Measurements from ENCODE around the gene KIF13A. TPM values are rescaled to one million over a fixed set of nuclear protein-coding genes. Genes with fewer than 3 reads are reported as not detected.

The KIF13A gene
- total and polyA plus RNA-seq, 9 of the 15 experiments (the other 6 are each of a cell fraction or from before 2014, with no cell fraction given) = 3.6 to 44.3 (median 29.7) TPM

- no peak overlapping the region for H3K4me2 ChIP-seq (ENCODE audit: insufficient read depth, low read length)
- peaks cover 9% of the 10 kb centered on the region; the same call in 1 of the 3 replicates for H3K36me3 ChIP-seq (ENCODE audit: control insufficient read depth, insufficient read depth, low read length)
- TF ChIP-seq ZKSCAN1 (IDR thresholded peaks at IDR 0.05; ENCODE audit: low read depth, low read length) = no peak
- TF ChIP-seq MBD1 (CRISPR knock-in tag; IDR thresholded peaks at IDR 0.05) = no peak
- TF ChIP-seq NRF1 (conservative IDR thresholded peaks at IDR 0.05 in 1 of 2, IDR thresholded peaks at IDR 0.05 in 1 of 2) = no peak
- no peak for TF ChIP-seq SLC30A9 (CRISPR knock-in tag; IDR thresholded peaks at IDR 0.05)
- no peak for TF ChIP-seq HES1 (IDR thresholded peaks at IDR 0.05; ENCODE audit: low read depth)
- no peak for TF ChIP-seq ATF7 (IDR thresholded peaks at IDR 0.05)
- no peak for TF ChIP-seq DLX4 (CRISPR knock-in tag; IDR thresholded peaks at IDR 0.05)
- TF ChIP-seq ATF6 (CRISPR knock-in tag; IDR thresholded peaks at IDR 0.05) = no peak
- no peak for TF ChIP-seq TAF1 (IDR thresholded peaks at IDR 0.05; ENCODE audit: control insufficient read depth, extremely low read depth, insufficient read depth, low read length, severe bottlenecking)
- no peak for TF ChIP-seq ZFP1 (CRISPR knock-in tag; IDR thresholded peaks at IDR 0.05)
- TF ChIP-seq NFIC (IDR thresholded peaks at IDR 0.05) = no peak
- TF ChIP-seq SMC3 (conservative IDR thresholded peaks at IDR 0.05; ENCODE audit: insufficient read depth, low read depth, low read length) = no peak
- CTCF ChIA-PET (ENCODE audit: low intra/inter-chr PET ratio) = no interaction called here
- peaks cover 22 to 49% of the 10 kb centered on the region in 2 experiments for H3K4me1 ChIP-seq (replicated peaks in 1 of 2; ENCODE audit: control insufficient read depth in 2 of 2, insufficient read depth in 2 of 2, low read length in 2 of 2)
- ATAC-seq = no peak
- WGBS (ENCODE audit: insufficient coverage, low coverage, missing lambda C conversion rate) = 10% methylated on average over 1 of the region's 1 CpG
- peaks cover 3% of the 10 kb centered on the region; the same call in 1 of the 3 replicates for H3K79me2 ChIP-seq (ENCODE audit: control insufficient read depth, insufficient read depth, low read length)
- no peak for DNase-seq (ENCODE audit: extremely low read depth in 1 of 4, low spot score in 3 of 4)
- no peaks in the 10 kb centered on the region; the same call in 1 of the 2 replicates for H3K9me3 ChIP-seq (replicated peaks; ENCODE audit: control insufficient read depth, insufficient read depth, low read depth, low read length)
- H3K9me1 ChIP-seq (ENCODE audit: control insufficient read depth, insufficient read depth, low read length) = no peaks in the 10 kb centered on the region
- no peak overlapping the region for H2AFZ ChIP-seq (ENCODE audit: low read depth, low read length)
- no peaks in the 10 kb centered on the region for H3K27me3 ChIP-seq (ENCODE audit: control insufficient read depth in 2 of 2, insufficient read depth in 2 of 2, low read length in 2 of 2)
- H3K9ac ChIP-seq (ENCODE audit: insufficient read depth in 1 of 2, low read depth in 2 of 2, low read length in 2 of 2) = no peak overlapping the region
- peak overlapping the region; percentile 51; the same call in 1 of the 3 replicates for H3K27ac ChIP-seq (ENCODE audit: extremely low read depth, low read depth, low read length)
- no peak for FAIRE-seq
- no peaks in the 10 kb centered on the region for H4K20me1 ChIP-seq (replicated peaks; ENCODE audit: control insufficient read depth, insufficient read depth, low read length)
- in situ Hi-C loops (cut with MboI) = no loop called here
- intact Hi-C loops (cut with micrococcal nuclease) = no loop called here
- no peak overlapping the region for H3K4me3 ChIP-seq
- POLR2A ChIA-PET = interaction anchor here (0.6 kb wide), 1 partner anchor 51 kb away, joined by 3 read pairs; no protein-coding TSS in a partner anchor
- BruUV-seq (replicated peaks) = no TSS peak
Observed at GRCh38 chr6:17871189-17871519, 116.3 kb downstream of the KIF13A start.
